ENCODE measurements around the gene CRABP1. TPM values are rescaled to one million over a fixed set of nuclear protein-coding genes. Genes with fewer than 3 reads are reported as not detected.

CRABP1 gene
- total RNA-seq, 1 donor from 2014 or later, result 320 TPM

DNA sequence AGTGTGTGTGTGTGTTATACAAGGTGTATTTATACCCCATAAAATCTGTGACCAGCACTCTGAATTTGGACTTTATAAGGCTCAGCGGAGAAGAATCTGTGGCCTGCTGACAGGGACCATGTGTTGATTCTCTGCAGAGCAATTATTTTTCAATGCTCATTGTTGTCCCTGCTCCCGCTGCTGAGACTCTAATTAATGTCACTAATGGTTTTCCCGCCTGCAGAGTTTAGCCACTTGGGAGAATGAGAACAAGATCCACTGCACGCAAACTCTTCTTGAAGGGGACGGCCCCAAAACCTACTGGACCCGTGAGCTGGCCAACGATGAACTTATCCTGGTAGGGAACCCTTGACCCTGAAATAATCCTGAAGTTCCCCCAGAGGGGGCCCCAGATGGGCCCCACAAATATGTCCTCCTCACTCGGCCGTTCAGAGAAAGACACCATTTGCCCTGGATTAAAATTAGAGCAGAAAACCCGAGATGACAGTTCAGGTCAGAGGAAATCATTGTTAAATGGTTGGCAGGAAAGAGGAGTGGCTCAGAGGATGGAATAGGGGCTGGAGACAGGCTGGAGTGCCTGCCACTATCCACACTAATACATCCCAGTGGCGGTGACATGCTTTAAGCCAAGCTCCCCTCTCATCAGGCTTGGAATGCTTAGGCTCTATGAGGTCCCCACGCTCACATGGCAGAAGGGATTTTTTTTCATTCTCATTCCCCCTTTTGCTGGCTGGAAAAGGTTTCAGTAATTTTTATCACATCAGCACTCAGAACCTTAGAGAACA is 3.3 kb downstream of the CRABP1 start:
- no peak for TF ChIP-seq EZH2phosphoT487 (IDR thresholded peaks at IDR 0.05)
- TF ChIP-seq, protein P1, sequence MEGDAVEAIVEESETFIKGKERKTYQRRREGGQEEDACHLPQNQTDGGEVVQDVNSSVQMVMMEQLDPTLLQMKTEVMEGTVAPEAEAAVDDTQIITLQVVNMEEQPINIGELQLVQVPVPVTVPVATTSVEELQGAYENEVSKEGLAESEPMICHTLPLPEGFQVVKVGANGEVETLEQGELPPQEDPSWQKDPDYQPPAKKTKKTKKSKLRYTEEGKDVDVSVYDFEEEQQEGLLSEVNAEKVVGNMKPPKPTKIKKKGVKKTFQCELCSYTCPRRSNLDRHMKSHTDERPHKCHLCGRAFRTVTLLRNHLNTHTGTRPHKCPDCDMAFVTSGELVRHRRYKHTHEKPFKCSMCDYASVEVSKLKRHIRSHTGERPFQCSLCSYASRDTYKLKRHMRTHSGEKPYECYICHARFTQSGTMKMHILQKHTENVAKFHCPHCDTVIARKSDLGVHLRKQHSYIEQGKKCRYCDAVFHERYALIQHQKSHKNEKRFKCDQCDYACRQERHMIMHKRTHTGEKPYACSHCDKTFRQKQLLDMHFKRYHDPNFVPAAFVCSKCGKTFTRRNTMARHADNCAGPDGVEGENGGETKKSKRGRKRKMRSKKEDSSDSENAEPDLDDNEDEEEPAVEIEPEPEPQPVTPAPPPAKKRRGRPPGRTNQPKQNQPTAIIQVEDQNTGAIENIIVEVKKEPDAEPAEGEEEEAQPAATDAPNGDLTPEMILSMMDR (IDR thresholded peaks at IDR 0.05), result no peak
- H3K79me2 ChIP-seq (ENCODE audit: low read depth), result peaks cover 23% of the 10 kb centered on the region
- peaks cover 21% of the 10 kb centered on the region for H4K20me1 ChIP-seq (ENCODE audit: low read depth)
- no peak overlapping the region for H3K9ac ChIP-seq
- no peak overlapping the region for H2AFZ ChIP-seq (replicated peaks)
- DNase-seq (ENCODE audit: low spot score), result peak; percentile 51
- no peak overlapping the region for H3K4me3 ChIP-seq
- H3F3A ChIP-seq (ENCODE audit: low read depth), result peaks cover 58% of the 10 kb centered on the region
- Mint-ChIP-seq H3K27ac (no peak overlapping the region), H3K9me3 (no peaks in the 10 kb centered on the region), H3K4me3 (peak overlapping the region; percentile 30), H3K27me3 (ENCODE audit: insufficient read depth, low read depth) (peaks cover 37% of the 10 kb centered on the region), H3K4me1 (peaks cover 67% of the 10 kb centered on the region), H3K36me3 (no peaks in the 10 kb centered on the region)
- peak overlapping the region; percentile 95 for H3K4me2 ChIP-seq
- H3K27me3 ChIP-seq, result peaks cover 41% of the 10 kb centered on the region
- peaks cover 66% of the 10 kb centered on the region for H3K4me1 ChIP-seq
- H3K27ac ChIP-seq, result no peak overlapping the region
- no peaks in the 10 kb centered on the region for H3K36me3 ChIP-seq
- H3K9me3 ChIP-seq (ENCODE audit: low read depth), result no peaks in the 10 kb centered on the region

DNA sequence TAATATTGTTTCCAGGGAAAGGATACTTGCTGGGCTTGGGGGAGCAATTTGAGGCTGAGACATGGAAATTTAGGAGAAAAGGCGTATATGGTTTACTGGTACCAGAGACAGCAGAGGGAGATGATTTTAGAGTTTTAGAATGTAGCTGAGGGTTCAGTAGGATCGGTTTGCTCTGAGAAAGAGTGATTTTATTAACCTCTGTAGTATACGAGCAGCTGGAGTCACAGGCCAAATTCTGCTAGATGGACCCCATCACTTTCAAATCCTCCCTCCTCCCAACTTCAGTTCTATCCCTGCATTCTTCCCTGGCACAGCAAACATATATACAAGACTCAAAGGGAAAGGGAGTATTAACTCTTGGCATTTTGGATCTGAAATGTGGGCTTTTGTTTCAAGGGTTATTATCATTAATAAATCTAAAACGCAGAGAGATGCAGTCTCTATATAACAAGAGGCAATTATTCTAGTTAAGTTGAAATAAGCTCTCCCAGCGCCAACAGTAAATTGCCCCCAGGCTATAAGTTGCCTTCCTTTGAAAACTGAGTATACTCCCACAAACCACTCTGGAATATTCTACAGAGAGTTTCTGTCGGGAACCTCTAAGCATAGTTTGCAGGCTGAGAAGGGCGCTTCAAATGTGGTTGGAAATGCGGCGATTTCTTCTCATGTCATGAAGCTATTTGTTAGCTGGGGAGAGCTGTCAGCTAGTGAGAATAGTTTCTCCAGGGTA is 5.4 kb downstream of the CRABP1 start:
- Histone ChIP-seq H3K27ac (no peak overlapping the region), H3K27me3 (peaks cover 20% of the 10 kb centered on the region), H3K9me3 (ENCODE audit: low read depth) (no peaks in the 10 kb centered on the region), H3F3A (ENCODE audit: low read depth) (peaks cover 46% of the 10 kb centered on the region), H2AFZ (replicated peaks) (no peak overlapping the region), H3K79me2 (ENCODE audit: low read depth) (peaks cover 20% of the 10 kb centered on the region), H3K9ac (no peak overlapping the region), H4K20me1 (ENCODE audit: low read depth) (peaks cover 21% of the 10 kb centered on the region), H3K36me3 (no peaks in the 10 kb centered on the region), H3K4me3 (no peak overlapping the region), H3K4me2 (no peak overlapping the region), H3K4me1 (peaks cover 51% of the 10 kb centered on the region)
- Mint-ChIP-seq H3K27ac (no peak overlapping the region), H3K4me3 (no peak overlapping the region), H3K27me3 (ENCODE audit: insufficient read depth, low read depth) (peaks cover 22% of the 10 kb centered on the region), H3K4me1 (peaks cover 56% of the 10 kb centered on the region), H3K36me3 (no peaks in the 10 kb centered on the region), H3K9me3 (no peaks in the 10 kb centered on the region)
- DNase-seq (ENCODE audit: low spot score), result no peak
- no peak for TF ChIP-seq EZH2 (IDR thresholded peaks at IDR 0.05)
- no peak for TF ChIP-seq EZH2phosphoT487 (IDR thresholded peaks at IDR 0.05)
- TF ChIP-seq, protein P1 (IDR thresholded peaks at IDR 0.05), result no peak

DNA sequence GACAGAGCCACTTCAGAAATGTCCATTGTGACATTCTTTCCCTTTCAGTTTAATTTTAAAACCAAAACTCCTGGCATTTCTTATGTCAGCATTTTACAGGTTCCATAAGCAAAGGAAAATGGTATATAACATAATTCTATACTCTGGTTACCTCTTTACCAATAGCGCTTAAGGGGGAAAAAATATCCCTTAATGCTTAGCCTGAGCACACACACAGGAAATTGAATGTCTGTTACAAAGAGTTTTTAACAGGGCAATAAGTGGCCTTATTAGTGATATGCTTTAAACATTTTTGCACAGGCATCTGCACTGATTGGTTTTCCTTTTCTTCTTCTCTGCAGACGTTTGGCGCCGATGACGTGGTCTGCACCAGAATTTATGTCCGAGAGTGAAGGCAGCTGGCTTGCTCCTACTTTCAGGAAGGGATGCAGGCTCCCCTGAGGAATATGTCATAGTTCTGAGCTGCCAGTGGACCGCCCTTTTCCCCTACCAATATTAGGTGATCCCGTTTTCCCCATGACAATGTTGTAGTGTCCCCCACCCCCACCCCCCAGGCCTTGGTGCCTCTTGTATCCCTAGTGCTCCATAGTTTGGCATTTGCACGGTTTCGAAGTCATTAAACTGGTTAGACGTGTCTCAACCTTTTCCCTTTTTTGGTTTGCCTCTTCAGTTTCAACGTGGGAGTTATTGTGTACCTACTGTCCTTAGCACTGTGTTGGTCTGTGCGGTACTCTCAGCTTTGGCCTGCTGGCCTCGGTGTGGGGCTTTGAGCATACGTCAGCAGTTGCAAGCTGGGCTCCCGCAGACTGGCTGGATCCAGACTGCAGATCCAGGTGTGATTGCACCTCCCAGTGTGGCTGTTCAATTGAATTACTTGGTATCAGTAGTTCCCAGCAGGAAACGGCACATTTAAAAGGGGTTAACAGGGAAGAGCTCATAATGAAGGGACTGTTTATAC is 7.7 kb downstream of the CRABP1 start:
- Histone ChIP-seq H3K79me2 (ENCODE audit: low read depth) (no peaks in the 10 kb centered on the region), H3K36me3 (no peaks in the 10 kb centered on the region), H3K9ac (no peak overlapping the region), H3F3A (ENCODE audit: low read depth) (peaks cover 28% of the 10 kb centered on the region), H3K4me3 (no peak overlapping the region), H3K27me3 (no peaks in the 10 kb centered on the region), H3K4me1 (peaks cover 28% of the 10 kb centered on the region), H2AFZ (replicated peaks) (no peak overlapping the region), H4K20me1 (ENCODE audit: low read depth) (peaks cover 8% of the 10 kb centered on the region), H3K4me2 (peak overlapping the region; percentile 13), H3K9me3 (ENCODE audit: low read depth) (no peaks in the 10 kb centered on the region), H3K27ac (peak overlapping the region; percentile 13)
- peaks cover 41% of the 10 kb centered on the region for H3K4me1 Mint-ChIP-seq
- TF ChIP-seq EZH2phosphoT487 (IDR thresholded peaks at IDR 0.05) (no peak), EZH2 (IDR thresholded peaks at IDR 0.05) (no peak)
- TF ChIP-seq, protein P1 (IDR thresholded peaks at IDR 0.05), result no peak
- H3K9me3 Mint-ChIP-seq, result no peaks in the 10 kb centered on the region
- no peak overlapping the region for H3K4me3 Mint-ChIP-seq
- peaks cover 9% of the 10 kb centered on the region for H3K27me3 Mint-ChIP-seq (ENCODE audit: insufficient read depth, low read depth)
- DNase-seq (ENCODE audit: low spot score), result peak; percentile 53
- no peaks in the 10 kb centered on the region for H3K36me3 Mint-ChIP-seq
- peak overlapping the region; percentile 22 for H3K27ac Mint-ChIP-seq
